ENCODE measurements around the gene EIF4B. TPM values are rescaled to one million over a fixed set of nuclear protein-coding genes. Genes with fewer than 3 reads are reported as not detected.
A peak's percentile ranks its signal among the peaks of the same experiment; 100 is the strongest.

EIF4B gene
- total and polyA plus RNA-seq, 5 donors = 65.5 to 552 (median 392) TPM

DNA sequence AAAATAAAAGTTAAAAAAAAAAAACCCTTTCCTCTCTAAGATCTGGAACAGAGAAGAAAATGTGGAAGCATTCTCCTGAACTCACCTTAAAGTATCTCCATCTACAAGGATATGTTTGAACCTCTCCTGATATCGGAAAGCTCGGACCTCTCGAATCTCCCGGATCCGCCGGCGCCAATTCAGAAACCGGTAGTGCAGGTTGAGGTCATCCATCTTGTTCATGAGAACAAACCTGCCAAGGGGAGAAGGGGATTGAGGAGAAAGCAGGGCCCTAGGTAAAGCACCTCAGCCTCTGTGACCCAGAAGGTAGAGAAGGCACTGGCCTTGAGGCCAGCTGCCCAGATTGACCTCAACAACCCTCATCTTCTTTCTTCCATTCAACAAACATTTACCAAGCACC is 70.8 kb downstream of the EIF4B start:
- ATAC-seq = no peak
- WGBS = 93% methylated on average over 8 of the region's 8 CpGs
- H3K27ac ChIP-seq (ENCODE audit: low read length) = no peak overlapping the region
- H3K4me1 ChIP-seq (ENCODE audit: control insufficient read depth, insufficient read depth, low read length) = peaks cover 20% of the 10 kb centered on the region
- no peak overlapping the region for H3K4me3 ChIP-seq (ENCODE audit: low read length)
- H3K9me3 ChIP-seq (ENCODE audit: control insufficient read depth, low read length) = no peaks in the 10 kb centered on the region
- intact Hi-C loops (cut with DNase I) = no loop called here
- no peak for DNase-seq
- no peaks in the 10 kb centered on the region for H3K27me3 ChIP-seq (ENCODE audit: control insufficient read depth, insufficient read depth)

DNA sequence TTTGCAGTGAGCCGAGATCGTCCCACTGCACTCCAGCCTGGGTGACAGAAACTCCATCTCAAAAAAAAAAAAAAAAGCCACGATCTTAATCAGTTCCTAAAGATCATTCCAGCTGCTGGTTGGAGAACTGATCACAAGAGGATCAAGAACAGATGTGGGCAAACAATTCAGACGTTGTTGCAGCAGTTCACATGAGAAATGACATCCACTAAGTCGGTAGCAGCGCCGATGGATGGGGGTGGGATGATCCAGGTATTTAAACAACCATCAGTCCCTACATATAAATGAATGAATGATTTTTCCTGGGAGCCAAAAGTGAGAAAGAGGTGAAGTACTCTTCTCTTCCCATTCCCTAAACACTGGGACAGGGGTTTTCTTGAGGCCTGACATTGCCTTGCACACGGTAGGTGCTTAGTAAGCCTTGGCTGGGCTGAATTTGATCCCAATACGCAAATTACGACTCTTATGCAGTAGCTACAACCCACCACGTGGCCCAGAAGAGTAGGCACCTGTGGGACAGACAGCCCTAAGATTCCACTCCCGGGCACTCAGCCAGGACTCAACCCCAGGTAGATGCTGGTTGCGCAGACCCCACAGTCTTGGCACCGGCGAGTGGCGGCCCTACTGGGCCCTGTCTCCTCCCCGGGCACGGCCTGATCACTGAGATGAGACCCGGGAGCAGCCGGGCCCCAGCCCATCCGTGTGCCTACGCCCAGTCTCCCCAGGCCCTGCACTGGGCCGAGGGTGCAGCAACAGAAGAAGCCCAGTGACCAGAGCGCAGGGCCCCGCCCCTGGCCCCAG is 72.4 kb downstream of the EIF4B start:
- peak overlapping the region; percentile 75 for H3K4me3 ChIP-seq (ENCODE audit: low read length)
- H3K4me1 ChIP-seq (ENCODE audit: control insufficient read depth, insufficient read depth, low read length) = peaks cover 12% of the 10 kb centered on the region
- peak overlapping the region; percentile 31 for H3K27ac ChIP-seq (ENCODE audit: low read length)
- WGBS = 20% methylated on average over 25 of the region's 25 CpGs
- no peak for DNase-seq
- no peaks in the 10 kb centered on the region for H3K9me3 ChIP-seq (ENCODE audit: control insufficient read depth, low read length)
- no peak for ATAC-seq
- intact Hi-C loops (cut with DNase I) = no loop called here
- H3K27me3 ChIP-seq (ENCODE audit: control insufficient read depth, insufficient read depth) = no peaks in the 10 kb centered on the region

DNA sequence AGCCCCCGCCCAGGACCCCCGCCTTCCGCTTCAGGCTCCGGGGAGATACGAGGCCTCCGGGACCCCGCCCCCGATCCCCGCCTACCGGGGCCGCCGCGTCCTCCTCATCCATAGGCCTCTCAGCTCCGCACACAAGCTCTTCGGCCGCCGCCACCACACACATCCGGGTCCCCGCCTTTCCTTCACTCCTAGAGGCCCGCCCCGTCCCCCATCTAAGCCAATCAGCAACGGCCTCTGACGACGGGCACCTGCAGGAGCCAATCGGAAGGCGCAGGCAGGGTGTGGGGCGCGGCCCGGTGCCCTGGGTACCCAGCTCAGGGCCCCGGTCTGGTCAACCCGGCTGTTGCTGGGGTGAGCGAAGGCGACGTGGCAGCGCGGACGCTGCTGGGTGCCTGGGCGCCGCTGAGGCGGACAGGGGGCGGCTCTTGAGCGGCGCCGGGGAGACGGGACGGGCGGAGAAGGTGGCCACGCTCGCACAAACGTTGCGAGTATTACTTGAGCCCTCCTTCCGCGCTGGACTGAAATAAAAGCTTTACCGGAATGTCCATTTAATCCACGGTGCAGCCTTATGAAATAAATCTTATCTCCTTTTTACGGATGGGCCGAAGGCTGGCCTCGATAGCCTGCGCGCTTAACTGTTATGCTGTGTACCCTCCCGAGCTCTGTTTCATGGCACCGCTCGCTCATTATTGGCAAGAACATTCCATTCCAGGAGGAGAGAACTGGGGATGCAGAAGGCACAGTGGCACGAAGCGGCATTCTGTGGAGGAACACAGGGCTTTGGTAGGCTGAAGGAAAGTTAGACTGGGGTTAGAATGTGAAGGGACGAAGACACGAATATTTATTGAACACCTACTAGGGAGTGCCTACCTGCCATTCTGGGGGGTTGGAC is 73.2 kb downstream of the EIF4B start, which contains the start of gene SPRYD3:
SPRYD3 (minus strand) TSS at position 165 of the 892 bp plus-strand sequence; CDS start at position 108, 57 bp downstream.
- H3K9me3 ChIP-seq (ENCODE audit: control insufficient read depth, low read length) = no peaks in the 10 kb centered on the region
- H3K4me3 ChIP-seq (ENCODE audit: low read length) = peak within 1 kb of the TSS; percentile 75
- peaks cover 6% of the 10 kb centered on the region for H3K4me1 ChIP-seq (ENCODE audit: control insufficient read depth, insufficient read depth, low read length)
- intact Hi-C loops (cut with DNase I) = no loop called here
- peak within 1 kb of the TSS; percentile 84 for H3K27ac ChIP-seq (ENCODE audit: low read length)
- no peaks in the 10 kb centered on the region for H3K27me3 ChIP-seq (ENCODE audit: control insufficient read depth, insufficient read depth)
- DNase-seq (peak; percentile 98 to 99 (median 98)), ATAC-seq (peak; percentile 99)
- 2% methylated on average over 67 of the region's 67 CpGs for WGBS

DNA sequence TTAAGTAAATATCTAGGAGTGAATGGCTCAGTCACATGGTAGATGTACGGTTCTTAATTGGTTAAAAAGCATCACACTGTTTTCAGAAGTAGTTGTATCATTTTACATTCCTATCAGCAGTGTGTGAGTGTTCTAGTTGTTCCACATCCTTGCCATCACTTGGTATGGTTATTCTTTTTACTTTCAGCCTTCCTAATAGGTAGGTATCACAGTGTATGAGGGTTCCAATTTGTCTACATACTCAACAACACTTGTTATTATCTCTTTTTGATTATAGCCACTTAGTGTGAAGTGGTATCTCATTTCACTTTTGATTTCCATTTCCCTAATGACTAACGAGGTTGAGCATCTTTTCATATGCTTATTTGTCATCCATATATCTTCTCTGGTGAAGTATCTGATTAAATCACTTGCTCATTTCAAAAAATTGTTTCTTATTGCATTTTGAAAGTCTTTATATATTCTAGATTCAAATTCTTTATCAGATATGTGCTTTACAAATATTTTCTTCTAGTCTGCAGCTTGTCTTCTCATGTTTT is 76.5 kb downstream of the EIF4B start:
- H3K9me3 ChIP-seq (ENCODE audit: control insufficient read depth, low read length) = no peaks in the 10 kb centered on the region
- WGBS = 58% methylated on average over 2 of the region's 2 CpGs
- ATAC-seq (no peak), DNase-seq (no peak)
- no peaks in the 10 kb centered on the region for H3K27me3 ChIP-seq (ENCODE audit: control insufficient read depth, insufficient read depth)
- no peak overlapping the region for H3K27ac ChIP-seq (ENCODE audit: low read length)
- peaks cover 4% of the 10 kb centered on the region for H3K4me1 ChIP-seq (ENCODE audit: control insufficient read depth, insufficient read depth, low read length)
- intact Hi-C loops (cut with DNase I) = no loop called here
- H3K4me3 ChIP-seq (ENCODE audit: low read length) = no peak overlapping the region

DNA sequence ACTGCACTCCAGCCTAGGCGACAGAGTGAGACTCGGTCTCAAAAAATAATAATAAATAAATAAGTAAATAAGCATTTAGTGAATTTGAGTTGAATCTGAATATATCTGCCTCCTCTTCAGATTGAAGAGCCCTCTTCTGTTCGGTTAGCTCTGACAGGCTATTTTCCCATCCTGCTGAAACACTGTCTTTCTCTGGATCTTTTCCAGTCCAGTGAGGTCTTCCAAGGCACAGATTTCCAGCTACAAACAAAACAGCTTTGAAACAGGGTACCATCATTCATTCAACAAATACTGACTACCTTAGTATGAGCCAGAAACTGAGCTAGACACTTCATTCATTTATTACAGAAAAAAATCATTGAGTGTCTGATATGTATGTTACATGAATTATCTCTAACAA is 80.1 kb downstream of the EIF4B start:
- H3K4me1 ChIP-seq (ENCODE audit: control insufficient read depth, insufficient read depth, low read length) = no peaks in the 10 kb centered on the region
- WGBS = 77% methylated on average over 3 of the region's 3 CpGs
- H3K27ac ChIP-seq (ENCODE audit: low read length) = no peak overlapping the region
- no peaks in the 10 kb centered on the region for H3K9me3 ChIP-seq (ENCODE audit: control insufficient read depth, low read length)
- H3K4me3 ChIP-seq (ENCODE audit: low read length) = no peak overlapping the region
- intact Hi-C loops (cut with DNase I) = no loop called here
- no peak for DNase-seq
- no peaks in the 10 kb centered on the region for H3K27me3 ChIP-seq (ENCODE audit: control insufficient read depth, insufficient read depth)
- ATAC-seq = no peak

DNA sequence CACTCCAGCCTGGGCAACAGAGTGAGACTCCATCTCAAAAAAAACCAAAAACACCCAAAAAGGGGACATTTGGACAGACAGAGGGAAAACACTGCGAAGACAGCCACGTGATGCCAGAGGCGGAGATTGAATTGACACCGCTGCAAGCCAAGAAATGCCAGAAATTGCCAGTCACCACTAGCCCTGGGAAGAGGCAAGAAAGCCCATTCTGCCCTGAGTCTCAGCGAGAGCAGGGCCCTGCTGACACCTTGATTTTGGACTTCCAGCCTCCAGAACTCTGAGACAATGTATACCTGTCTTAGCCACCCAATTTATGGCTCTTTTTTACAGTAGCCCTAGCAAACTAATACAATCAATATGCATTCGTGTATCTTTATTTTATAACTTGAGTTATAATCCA is 83.8 kb downstream of the EIF4B start:
- intact Hi-C loops (cut with DNase I) = no loop called here
- WGBS = 96% methylated on average over 6 of the region's 6 CpGs
- ATAC-seq = no peak

DNA sequence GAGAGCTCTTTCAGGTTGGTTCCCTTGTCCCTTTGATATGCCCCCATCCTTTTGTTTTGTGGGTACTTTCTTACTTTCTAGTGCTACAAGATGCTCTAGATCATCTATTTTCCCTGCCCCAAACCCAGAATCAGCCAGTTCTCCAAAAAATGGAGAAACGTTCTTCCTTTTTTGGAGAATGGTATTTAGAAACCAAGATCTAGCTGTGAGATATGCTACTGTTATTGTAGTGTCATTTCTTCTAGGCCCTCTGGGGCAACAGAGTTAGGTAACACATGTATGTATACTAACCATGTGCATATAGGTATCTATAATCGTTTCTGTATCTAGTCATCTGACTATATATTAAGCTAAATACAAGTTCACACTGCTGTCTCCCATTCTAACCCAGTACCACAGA is 84.3 kb downstream of the EIF4B start:
- 72% methylated on average over 2 of the region's 2 CpGs for WGBS
- intact Hi-C loops (cut with DNase I) = no loop called here
- H3K4me1 ChIP-seq (ENCODE audit: control insufficient read depth, insufficient read depth, low read length) = no peaks in the 10 kb centered on the region
- no peak overlapping the region for H3K4me3 ChIP-seq (ENCODE audit: low read length)
- DNase-seq (no peak), ATAC-seq (no peak)
- H3K27me3 ChIP-seq (ENCODE audit: control insufficient read depth, insufficient read depth) = no peaks in the 10 kb centered on the region
- no peak overlapping the region for H3K27ac ChIP-seq (ENCODE audit: low read length)
- H3K9me3 ChIP-seq (ENCODE audit: control insufficient read depth, low read length) = no peaks in the 10 kb centered on the region

More for the DNA sequence above, 83.8 kb downstream of the EIF4B start:
- H3K9me3 ChIP-seq (ENCODE audit: control insufficient read depth, low read length) = no peaks in the 10 kb centered on the region
- no peak overlapping the region for H3K4me3 ChIP-seq (ENCODE audit: low read length)
- no peaks in the 10 kb centered on the region for H3K4me1 ChIP-seq (ENCODE audit: control insufficient read depth, insufficient read depth, low read length)
- DNase-seq = no peak
- H3K27me3 ChIP-seq (ENCODE audit: control insufficient read depth, insufficient read depth) = no peaks in the 10 kb centered on the region
- H3K27ac ChIP-seq (ENCODE audit: low read length) = no peak overlapping the region

DNA sequence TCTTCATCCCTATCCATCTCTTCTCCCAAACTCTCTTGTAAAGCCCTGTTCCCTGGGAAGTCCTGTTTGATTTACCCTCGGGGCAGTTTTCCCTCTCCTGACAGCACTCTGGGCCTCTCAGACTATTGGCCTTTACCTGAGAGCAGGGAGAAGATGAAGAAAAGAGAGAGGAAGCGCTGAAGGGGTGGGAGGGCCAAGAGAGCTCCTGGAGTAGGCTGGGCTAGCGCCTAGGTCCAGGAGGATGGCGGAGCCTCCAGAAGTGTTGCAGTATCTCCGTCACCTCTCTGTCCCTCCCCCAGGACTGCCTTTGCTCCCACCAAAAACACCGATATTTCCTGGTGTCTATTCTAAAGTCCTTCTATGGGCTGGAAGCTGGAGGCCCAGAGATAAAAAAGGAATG is 85.5 kb downstream of the EIF4B start:
- intact Hi-C loops (cut with DNase I) = no loop called here
- H3K27ac ChIP-seq (ENCODE audit: low read length) = no peak overlapping the region
- H3K4me1 ChIP-seq (ENCODE audit: control insufficient read depth, insufficient read depth, low read length) = peaks cover 3% of the 10 kb centered on the region
- no peak overlapping the region for H3K4me3 ChIP-seq (ENCODE audit: low read length)
- no peaks in the 10 kb centered on the region for H3K27me3 ChIP-seq (ENCODE audit: control insufficient read depth, insufficient read depth)
- ATAC-seq (no peak), DNase-seq (no peak)
- 85% methylated on average over 6 of the region's 6 CpGs for WGBS
- no peaks in the 10 kb centered on the region for H3K9me3 ChIP-seq (ENCODE audit: control insufficient read depth, low read length)

Small RNAs within 50 kb of the gene (microRNA-seq; reads per million reads assigned to microRNA genes)
- 0.42 to 1.6 reads per million in 2 donors for gene MIR6757

Other genes with a start within 250 kb of the EIF4B start
- not detected for gene KRT76, start 229.1 kb upstream of the EIF4B start, total RNA-seq
- not detected for gene KRT76, start 229.1 kb upstream of the EIF4B start, polyA plus RNA-seq
- not detected for gene KRT3, start 210.3 kb upstream of the EIF4B start, total RNA-seq
- not detected for gene KRT3, start 210.3 kb upstream of the EIF4B start, polyA plus RNA-seq
- gene KRT4, start 192.3 kb upstream of the EIF4B start, total RNA-seq = not detected
- gene KRT4, start 192.3 kb upstream of the EIF4B start, polyA plus RNA-seq = 0.20 TPM
- not detected for gene KRT79, start 172.1 kb upstream of the EIF4B start, total RNA-seq
- 0.09 TPM for gene KRT79, start 172.1 kb upstream of the EIF4B start, polyA plus RNA-seq
- gene KRT78, start 157.5 kb upstream of the EIF4B start, total RNA-seq = not detected
- gene KRT78, start 157.5 kb upstream of the EIF4B start, polyA plus RNA-seq = 0.02 TPM
- gene KRT8, start 101.4 kb upstream of the EIF4B start, total RNA-seq = 100 to 1,000 TPM; 104 to 259 (median 212) TPM
- 282 TPM for gene KRT8, start 101.4 kb upstream of the EIF4B start, polyA plus RNA-seq
- gene KRT18, start 57.3 kb upstream of the EIF4B start, total RNA-seq = 10 to 100 TPM; 17.9 to 44.4 (median 31.7) TPM
- gene KRT18, start 57.3 kb upstream of the EIF4B start, polyA plus RNA-seq = 46.7 TPM
- gene TNS2, start 43.6 kb downstream of the EIF4B start, total RNA-seq = 100 to 1,000 TPM; 104 to 145 (median 116) TPM
- gene TNS2, start 43.6 kb downstream of the EIF4B start, polyA plus RNA-seq = 155 TPM
- gene SPRYD3, start 72.9 kb downstream of the EIF4B start, total RNA-seq = 10 to 100 TPM; 40.8 to 59.6 (median 47.1) TPM
- gene SPRYD3, start 72.9 kb downstream of the EIF4B start, polyA plus RNA-seq = 29.4 TPM
- 100 to 1,000 TPM in 3 of 4 donors, 10 to 100 TPM in 1; 49.7 to 178 (median 146) TPM for gene IGFBP6, start 91.2 kb downstream of the EIF4B start, total RNA-seq
- gene IGFBP6, start 91.2 kb downstream of the EIF4B start, polyA plus RNA-seq = 130 TPM
- gene SOAT2, start 97.0 kb downstream of the EIF4B start, total RNA-seq = under 1 TPM in 2 of 4 donors, not detected in 2; 0.17 to 0.18 TPM
- 0.07 TPM for gene SOAT2, start 97.0 kb downstream of the EIF4B start, polyA plus RNA-seq
- 10 to 100 TPM; 13.8 to 29.9 (median 22.4) TPM for gene ZNF740, start 174.3 kb downstream of the EIF4B start, total RNA-seq
- gene ZNF740, start 174.3 kb downstream of the EIF4B start, polyA plus RNA-seq = 5.3 TPM
- 10 to 100 TPM; 10.3 to 13.0 (median 12.3) TPM for gene CSAD, start 174.5 kb downstream of the EIF4B start, total RNA-seq
- gene CSAD, start 174.5 kb downstream of the EIF4B start, polyA plus RNA-seq = 16.2 TPM
- gene ITGB7, start 200.8 kb downstream of the EIF4B start, total RNA-seq = 1 to 10 TPM in 2 of 4 donors, under 1 TPM in 2; 0.88 to 2.8 (median 1.3) TPM
- 0.45 TPM for gene ITGB7, start 200.8 kb downstream of the EIF4B start, polyA plus RNA-seq
- 10 to 100 TPM; 11.7 to 26.2 (median 23.4) TPM for gene RARG, start 225.8 kb downstream of the EIF4B start, total RNA-seq
- 10.5 TPM for gene RARG, start 225.8 kb downstream of the EIF4B start, polyA plus RNA-seq